ENCODE data around the gene CAMTA1. TPM values are rescaled to one million over a fixed set of nuclear protein-coding genes. Genes with fewer than 3 reads are reported as not detected.

Gene CAMTA1
- total and polyA plus RNA-seq, 9 of the 15 experiments (the other 6 are each of a cell fraction or from before 2014, with no cell fraction given), result 43.9 to 161 (median 65.9) TPM

GRCh38 chr1:7671146-7671465 is 885.9 kb downstream of the CAMTA1 start:
- ATAC-seq (no peak), DNase-seq (ENCODE audit: extremely low read depth in 1 of 4, low spot score in 3 of 4) (no peak), FAIRE-seq (no peak)
- H3K9me1 ChIP-seq (ENCODE audit: control insufficient read depth, insufficient read depth, low read length), result no peaks in the 10 kb centered on the region
- peaks cover 18% of the 10 kb centered on the region for H4K20me1 ChIP-seq (replicated peaks; ENCODE audit: control insufficient read depth, insufficient read depth, low read length)
- TF ChIP-seq BRD9 (IDR thresholded peaks at IDR 0.05; ENCODE audit: low read depth, partially characterized antibody), result no peak
- TF ChIP-seq FOSL1 (tag; conservative IDR thresholded peaks at IDR 0.05), result no peak
- no peak for TF ChIP-seq GABPB1 (CRISPR knock-in tag; IDR thresholded peaks at IDR 0.05)
- TF ChIP-seq RAD51 (IDR thresholded peaks at IDR 0.05; ENCODE audit: borderline replicate concordance, low read depth), result no peak
- TF ChIP-seq PPARD (CRISPR knock-in tag; IDR thresholded peaks at IDR 0.05), result no peak
- TF ChIP-seq PRMT5 (CRISPR knock-in tag; IDR thresholded peaks at IDR 0.05), result no peak
- TF ChIP-seq RBM34 (IDR thresholded peaks at IDR 0.05; ENCODE audit: borderline replicate concordance, insufficient read depth, low read length), result no peak
- TF ChIP-seq CBFA2T2 (conservative IDR thresholded peaks at IDR 0.05), result no peak
- no peak overlapping the region for H3K27ac ChIP-seq (ENCODE audit: extremely low read depth, low read depth, low read length)
- peaks cover 0 to 13% of the 10 kb centered on the region in 2 experiments; a peak in 1 of 5 replicates for H3K4me1 ChIP-seq (replicated peaks in 1 of 2; ENCODE audit: control insufficient read depth in 2 of 2, insufficient read depth in 2 of 2, low read length in 2 of 2)
- H3K36me3 ChIP-seq (ENCODE audit: control insufficient read depth, insufficient read depth, low read length), result no peaks in the 10 kb centered on the region
- no TSS peak for BruUV-seq (replicated peaks)
- ChIA-PET POLR2A (interaction anchor here (0.8 to 1.0 kb wide), 2 partner anchors 9 to 84 kb away, joined by 3 to 4 read pairs; no protein-coding TSS in a partner anchor), CTCF (ENCODE audit: low intra/inter-chr PET ratio) (interaction anchor here (1.7 to 5.0 kb wide), 2 partner anchors 82 to 231 kb away, joined by 6 to 43 read pairs; no protein-coding TSS in a partner anchor)
- no peaks in the 10 kb centered on the region for H3K79me2 ChIP-seq (ENCODE audit: control insufficient read depth, insufficient read depth, low read length)
- H3K4me3 ChIP-seq, result no peak overlapping the region
- no peak overlapping the region for H2AFZ ChIP-seq (ENCODE audit: low read depth, low read length)
- peaks cover 17 to 50% of the 10 kb centered on the region in 2 experiments; a peak in 4 of 5 replicates for H3K27me3 ChIP-seq (ENCODE audit: control insufficient read depth in 2 of 2, insufficient read depth in 2 of 2, low read length in 2 of 2)
- 0% methylated on average over 11 of the region's 11 CpGs for WGBS (ENCODE audit: insufficient coverage, low coverage, missing lambda C conversion rate)
- in situ Hi-C loops (cut with MboI) (loop anchor here (5.0 to 25.0 kb wide), 2 partner anchors 81 to 641 kb away; partner anchors contain the start of gene SLC45A1), intact Hi-C loops (cut with micrococcal nuclease) (no loop called here)
- H3K9me3 ChIP-seq (replicated peaks; ENCODE audit: control insufficient read depth, insufficient read depth, low read depth, low read length), result no peaks in the 10 kb centered on the region
- no peak overlapping the region; a peak in 1 of 4 replicates for H3K9ac ChIP-seq (ENCODE audit: insufficient read depth in 1 of 2, low read depth in 2 of 2, low read length in 2 of 2)
- no peak overlapping the region for H3K4me2 ChIP-seq (ENCODE audit: insufficient read depth, low read length)
